ENCODE measurements around the gene SDC4.

The SDC4 gene

GRCh38 chr20:45343532-45344167 is 4.6 kb downstream of the SDC4 start:
- DNase-seq (ENCODE audit: low spot score): no peak

DNA sequence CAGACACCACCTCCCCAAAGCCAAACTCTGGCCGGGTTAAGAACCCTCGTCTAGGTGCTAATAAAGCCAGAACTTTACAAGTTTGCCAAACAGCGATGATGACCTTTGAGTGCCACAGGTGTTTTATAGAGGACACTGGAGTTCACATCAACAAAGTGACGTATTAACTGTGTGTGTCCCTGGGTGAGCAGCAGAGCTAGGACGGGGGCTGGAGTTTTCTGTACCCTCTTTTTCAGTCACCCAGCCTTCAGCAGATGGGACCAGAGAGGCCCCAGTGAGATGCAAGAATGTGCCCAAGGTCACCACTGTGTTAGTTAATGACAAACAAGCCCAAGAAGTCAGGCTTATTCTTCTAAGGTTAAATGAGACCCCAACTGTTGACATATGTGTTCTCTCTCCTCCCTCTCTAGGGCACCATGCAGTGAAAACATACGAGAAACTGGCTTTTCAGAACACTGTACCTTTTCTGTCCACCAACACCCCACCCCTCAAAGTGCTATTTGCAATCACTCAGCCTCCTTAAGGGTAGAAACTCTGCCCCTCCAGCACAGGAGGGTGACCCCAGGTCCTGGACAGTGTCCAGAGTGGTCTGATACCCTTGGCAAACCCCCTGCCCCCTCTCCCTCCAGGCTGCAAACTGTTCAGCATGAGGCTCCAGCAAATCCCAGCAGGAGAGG is 5.2 kb downstream of the SDC4 start:
- DNase-seq (ENCODE audit: low spot score): no peak

DNA sequence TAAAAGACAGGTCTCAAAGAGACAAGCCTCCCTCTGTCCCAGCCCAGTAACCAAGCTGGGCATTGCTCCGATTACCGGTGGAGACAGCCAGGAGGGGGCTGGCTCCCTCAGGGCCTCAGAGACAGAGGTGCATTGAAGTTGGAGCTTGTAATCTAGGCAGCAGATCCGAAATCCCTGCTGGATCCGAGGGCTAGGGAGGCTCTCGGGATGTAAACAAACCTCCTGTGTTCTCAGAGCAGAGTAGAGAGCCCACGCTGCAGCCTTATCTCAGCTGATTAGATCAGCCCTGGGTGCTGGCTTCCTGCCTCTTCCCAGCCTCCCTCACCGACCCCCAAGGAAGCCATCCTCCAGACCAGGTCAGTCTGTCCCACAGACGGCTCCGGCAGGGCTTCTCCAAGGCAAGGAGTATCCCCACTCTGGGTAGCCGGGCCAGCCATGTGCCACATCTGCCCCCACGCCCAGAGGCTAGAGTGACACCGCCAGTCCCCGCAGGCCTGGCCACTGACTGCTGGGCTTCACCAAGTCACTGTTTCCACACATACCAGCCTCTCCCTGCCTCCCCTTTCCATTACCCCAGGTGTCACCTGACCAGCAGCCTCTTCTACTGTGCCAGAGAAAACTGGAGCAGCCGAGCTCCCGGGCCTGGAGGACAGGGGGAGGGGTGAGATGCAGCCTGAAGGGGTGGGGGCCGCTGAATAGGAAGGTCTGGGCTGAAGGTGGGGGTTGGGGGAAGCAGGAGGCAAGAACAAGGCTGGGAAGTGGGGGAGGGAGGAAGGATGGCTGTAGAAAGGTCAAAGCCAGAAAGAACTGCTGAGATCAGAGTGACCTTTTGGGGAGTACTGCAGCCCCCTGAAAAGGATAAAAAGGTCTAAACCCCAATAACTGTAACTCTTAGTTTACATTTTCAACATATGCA is 6.0 kb downstream of the SDC4 start:
- DNase-seq (ENCODE audit: low spot score): no peak

DNA sequence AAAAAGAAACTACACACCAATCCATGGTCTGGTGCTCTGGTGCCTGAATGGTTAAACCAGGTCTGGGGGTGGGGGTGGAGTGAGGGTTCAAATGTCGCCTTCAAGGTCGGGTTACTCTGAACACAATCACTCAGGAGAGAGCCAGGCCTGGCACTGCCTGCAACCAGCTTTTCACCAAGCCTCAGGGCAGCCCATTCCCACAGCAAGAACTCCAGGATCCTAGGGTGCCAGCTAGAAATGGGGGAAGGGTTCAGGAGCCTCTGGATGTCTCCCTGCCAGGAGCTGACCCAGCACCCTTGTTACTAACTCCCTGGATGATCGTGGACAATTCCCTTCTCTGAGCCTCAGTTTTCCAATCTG is 6.7 kb downstream of the SDC4 start:
- no peak for DNase-seq (ENCODE audit: low spot score)

DNA sequence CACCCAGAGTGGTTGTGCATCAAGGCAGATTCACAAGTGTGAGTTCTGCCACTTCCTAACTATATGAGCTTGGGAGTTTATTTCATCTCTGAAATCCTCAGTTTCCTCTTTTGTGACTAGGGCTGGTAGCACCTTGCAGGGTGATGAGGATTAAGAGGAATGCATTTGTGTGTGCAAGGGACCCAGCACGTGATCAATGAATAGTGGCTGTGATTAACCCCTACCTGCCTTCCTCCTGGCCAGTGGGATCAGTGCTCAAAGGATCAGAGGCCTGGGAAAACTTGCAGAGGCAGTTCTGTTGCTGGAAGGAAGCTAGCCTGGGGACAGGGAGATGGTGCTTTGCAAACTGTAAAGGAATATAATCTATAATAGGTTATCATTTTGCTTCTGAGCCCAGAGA is 7.3 kb downstream of the SDC4 start:
- DNase-seq (ENCODE audit: low spot score): no peak

DNA sequence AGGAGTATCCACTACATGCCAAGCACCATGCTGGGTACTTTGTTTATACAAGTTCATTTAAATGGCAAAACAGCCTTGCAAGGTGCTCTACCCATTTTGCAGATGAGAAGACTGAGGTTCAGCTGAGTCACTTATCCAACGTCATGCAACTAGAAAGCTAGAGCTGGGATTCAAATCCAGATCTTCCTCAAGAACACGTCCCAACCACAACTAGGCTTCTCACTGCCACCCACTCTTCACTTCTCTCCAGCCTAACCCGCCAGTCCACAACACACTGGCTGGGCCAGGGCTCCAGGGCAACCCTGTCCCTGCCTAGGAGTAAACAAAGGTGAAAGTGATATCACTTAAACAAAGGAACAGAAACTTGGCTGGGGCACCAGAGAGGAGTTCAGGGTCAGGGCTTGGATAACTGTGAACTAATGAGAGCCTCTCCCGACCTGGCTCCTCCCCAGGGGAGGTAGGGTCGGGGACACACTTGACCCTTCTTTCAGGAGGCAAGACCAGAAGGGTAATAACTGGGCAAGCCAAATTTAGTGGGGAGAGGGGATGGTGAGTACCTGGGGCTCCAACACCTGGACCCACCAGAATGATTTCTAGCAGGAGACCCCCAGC is 7.9 kb downstream of the SDC4 start:
- no peak for DNase-seq (ENCODE audit: low spot score)

DNA sequence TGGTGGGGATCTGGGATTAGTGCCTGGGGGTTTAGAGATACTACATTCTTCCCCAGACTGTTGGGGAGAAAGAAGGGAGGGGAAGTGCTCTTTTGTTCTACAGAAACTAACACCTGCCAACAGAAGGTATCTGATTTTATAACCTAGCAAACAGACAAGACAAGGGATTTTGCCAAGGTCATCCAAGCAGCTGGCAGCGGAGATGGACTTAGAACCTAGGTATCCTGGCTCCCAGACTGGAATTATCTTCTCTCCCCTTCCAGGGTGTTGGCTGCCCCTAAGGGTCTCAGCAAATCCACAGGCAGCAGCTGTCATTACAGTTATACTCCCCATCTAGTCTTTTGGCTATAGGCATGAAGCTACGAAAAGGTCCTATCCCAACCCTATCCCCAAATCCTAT is 8.4 kb downstream of the SDC4 start:
- no peak for DNase-seq (ENCODE audit: low spot score)

DNA sequence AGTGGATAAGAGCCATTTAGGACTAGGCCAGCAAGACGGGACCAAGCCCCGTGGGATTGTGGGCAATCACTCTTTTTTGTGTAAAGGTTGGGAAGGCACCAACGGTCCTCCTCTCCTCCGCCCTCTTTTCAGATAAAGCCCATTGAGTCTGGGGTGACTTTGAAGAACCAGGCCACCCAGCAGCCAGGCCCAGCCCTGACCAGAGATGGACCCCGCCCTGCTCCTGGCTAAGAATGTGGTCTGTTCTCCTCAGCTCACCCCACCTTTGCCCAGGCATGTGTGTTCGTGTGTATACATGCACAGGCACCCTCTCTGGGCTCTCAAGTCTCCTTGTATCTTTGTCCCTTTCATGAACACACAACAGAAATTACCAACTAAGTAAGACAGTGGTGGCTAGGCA is 9.1 kb downstream of the SDC4 start:
- no peak for DNase-seq (ENCODE audit: low spot score)

- no peak for DNase-seq (ENCODE audit: low spot score)
Measured at GRCh38 chr20:45338121-45339030, 9.8 kb downstream of the SDC4 start.

- no peak for DNase-seq (ENCODE audit: low spot score)
Measured at GRCh38 chr20:45337367-45338120, 10.7 kb downstream of the SDC4 start.

GRCh38 chr20:45336530-45337366 is 11.5 kb downstream of the SDC4 start:
- no peak for DNase-seq (ENCODE audit: low spot score)

DNA sequence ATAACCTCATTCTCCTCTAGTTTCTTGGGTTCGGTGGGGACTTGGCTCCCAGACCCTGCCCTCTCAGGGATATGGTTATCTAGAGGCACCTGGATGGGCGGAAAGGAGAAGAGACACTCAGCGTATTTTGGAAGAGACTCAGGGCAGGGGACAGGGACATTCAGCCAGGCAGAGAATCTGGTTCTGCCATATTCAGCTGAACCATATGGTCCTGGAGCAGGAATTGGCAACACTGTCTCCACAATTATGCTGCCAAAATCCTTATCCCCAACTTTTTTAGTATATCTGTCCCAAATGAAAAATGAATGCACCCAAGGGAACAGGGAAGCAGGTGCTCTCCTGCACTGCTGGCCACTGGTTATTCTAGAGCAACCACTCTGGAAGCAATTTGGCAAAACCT is 17.7 kb downstream of the SDC4 start:
- DNase-seq (ENCODE audit: low spot score): no peak

GRCh38 chr20:45329497-45330319 is 18.5 kb downstream of the SDC4 start:
- no peak for DNase-seq (ENCODE audit: low spot score)

DNA sequence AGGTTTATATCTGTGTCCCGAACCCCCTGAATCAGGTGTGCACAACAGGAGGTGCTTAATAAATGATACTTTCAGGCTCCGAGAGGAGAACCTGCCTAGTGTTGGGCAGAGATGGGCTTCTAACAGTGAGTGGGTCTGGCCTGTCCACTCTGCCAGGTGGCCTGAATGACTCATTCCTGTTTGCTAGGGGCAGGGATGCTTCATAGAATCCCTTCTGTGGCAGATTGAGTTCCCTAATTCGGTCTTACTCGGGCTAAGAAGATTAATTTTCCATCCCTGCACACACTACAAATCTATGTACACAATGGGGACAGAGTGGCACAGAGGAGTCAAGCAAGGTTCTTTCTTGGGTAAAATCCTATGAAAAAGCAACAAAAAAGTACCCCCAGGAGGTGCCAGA is 19.8 kb downstream of the SDC4 start:
- DNase-seq (ENCODE audit: low spot score): no peak

DNA sequence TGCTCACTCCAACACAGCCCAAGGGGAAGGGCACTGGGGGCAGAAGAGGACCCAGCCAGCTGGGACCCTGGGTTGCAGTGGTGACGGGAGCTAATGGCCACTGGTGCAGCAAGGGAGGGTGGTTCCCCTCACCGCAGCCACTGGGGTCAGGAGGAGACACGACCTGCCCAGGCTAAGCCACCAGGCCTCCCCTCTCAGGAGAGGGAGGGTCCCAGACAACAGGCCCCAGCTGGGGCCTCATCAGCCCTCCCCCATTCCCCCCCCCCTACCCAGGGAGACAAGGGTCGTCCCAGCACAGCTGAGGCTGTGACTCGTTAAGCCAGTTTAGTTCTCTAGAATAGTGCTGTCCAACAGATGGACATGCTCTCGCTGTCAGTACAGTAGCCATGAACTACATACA is 22.9 kb downstream of the SDC4 start:
- no peak for DNase-seq (ENCODE audit: low spot score)

GRCh38 chr20:45323731-45324130 is 24.5 kb downstream of the SDC4 start:
- DNase-seq (ENCODE audit: low spot score): no peak

- no peak for DNase-seq (ENCODE audit: low spot score)
Measured at GRCh38 chr20:45322952-45323383, 25.3 kb downstream of the SDC4 start.

- DNase-seq (ENCODE audit: low spot score): no peak
Measured at GRCh38 chr20:45320948-45321595, 27.2 kb downstream of the SDC4 start.

All from RKO (cell line).